OCI-LY7 (cell line): Measurements from ENCODE around the gene HK2.

Source experiments
- CTCF ChIP-seq: fragments of 200-600 bp; sonication (generic); conservative IDR thresholded peaks from 2 replicates; pipeline ENCODE4 v1.5.1; 2014; ENCODE audit warnings: mild to moderate bottlenecking, antibody characterized with exemption, low read length, moderate library complexity, mixed read lengths
- EZH2phosphoT487 ChIP-seq: fragments of 200-600 bp; sonication (generic); IDR thresholded peaks from 2 replicates; pipeline ENCODE4 v1.6.1; 2018; ENCODE audit warnings: low read depth, borderline replicate concordance, mild to moderate bottlenecking, mixed run types, antibody characterized with exemption, low read length, moderate library complexity, mixed read lengths

- TF ChIP-seq CTCF (no peak), EZH2phosphoT487 (no peak)
Observed at GRCh38 chr2:74821177-74822126, 12.5 kb upstream of the HK2 start.
